Endodermal cell (in vitro differentiated cells): ENCODE results near the gene DPPA2. TPM values are rescaled to one million over a fixed set of nuclear protein-coding genes. Genes with fewer than 3 reads are reported as not detected.

Source experiments
- DNase-seq: peaks from one replicate; pipeline ENCODE4 v3.0.0-alpha.2; 2017
- H3K27ac ChIP-seq: 2 replicates; pipeline ENCODE4 v1.5.1; 2013; ENCODE audit warnings: mild to moderate bottlenecking, low read depth, low read length, moderate library complexity
- H3K27me3 ChIP-seq: 2 replicates; pipeline ENCODE4 v1.6.1; 2013; ENCODE audit warnings: mild to moderate bottlenecking, low read length, moderate library complexity; ENCODE audit not compliant: insufficient read depth, control insufficient read depth, poor library complexity, severe bottlenecking
- H3K36me3 ChIP-seq: 2 replicates; pipeline ENCODE4 v1.7.0; 2013; ENCODE audit warnings: mild to moderate bottlenecking, low read length, moderate library complexity; ENCODE audit not compliant: control insufficient read depth, insufficient read depth
- H3K4me1 ChIP-seq: one replicate; pipeline ENCODE4 v1.7.0; 2013; ENCODE audit warnings: low read length; ENCODE audit not compliant: control insufficient read depth, insufficient read depth
- H3K4me3 ChIP-seq: 2 replicates; pipeline ENCODE4 v1.5.1; 2013; ENCODE audit warnings: mild to moderate bottlenecking, low read length, moderate library complexity
- H3K9ac ChIP-seq: 2 replicates; pipeline ENCODE4 v1.6.1; 2013; ENCODE audit warnings: mild to moderate bottlenecking, low read length, moderate library complexity; ENCODE audit not compliant: poor library complexity, severe bottlenecking; ENCODE audit errors: extremely low read depth
- H3K9me3 ChIP-seq: 2 replicates; pipeline ENCODE4 v1.6.1; 2013; ENCODE audit warnings: mild to moderate bottlenecking, low read length, moderate library complexity; ENCODE audit not compliant: control insufficient read depth
- H3K27ac Mint-ChIP-seq: 2 replicates; pipeline ENCODE4 v1.8.0; 2020; ENCODE audit warnings: mixed read lengths
- H3K27me3 Mint-ChIP-seq: 2 replicates; pipeline ENCODE4 v1.8.0; 2021; ENCODE audit warnings: mild to moderate bottlenecking, mixed read lengths; ENCODE audit not compliant: insufficient read depth
- H3K36me3 Mint-ChIP-seq: 2 replicates; pipeline ENCODE4 v1.8.0; 2020; ENCODE audit warnings: low read depth, mixed read lengths
- H3K4me1 Mint-ChIP-seq: 2 replicates; pipeline ENCODE4 v1.8.0; 2020; ENCODE audit warnings: mixed read lengths
- H3K4me3 Mint-ChIP-seq: 2 replicates; pipeline ENCODE4 v1.8.0; 2020; ENCODE audit warnings: mild to moderate bottlenecking, moderate library complexity, mixed read lengths
- H3K9me3 Mint-ChIP-seq: 2 replicates; pipeline ENCODE4 v1.8.0; 2020; ENCODE audit warnings: mild to moderate bottlenecking, mixed read lengths
- WGBS, 2 experiments: methylation state at CpG; one replicate each; pipeline versions ENCODE4 v1.1.5 to v1.1.7; 2013; ENCODE audit warnings: missing lambda C conversion rate in 2 of 2, mixed read lengths in 1 of 2; ENCODE audit not compliant: insufficient coverage in 1 of 2, insufficient read length in 1 of 2; 5-methylcytosine and 5-hydroxymethylcytosine counted together
- total RNA-seq, 2 donors: library from RNA; stranded (reverse); fragmentation: NEBNext Ultra II Directional in 1 of 2; extraction: Animal tissue kit (Norgen Biotek cat#: 25700) in 1 of 2; gene quantifications; 2 replicates in 1 of 2; 3 replicates in 1 of 2; pipeline ENCODE4 v1.2.1, GENCODE V29; 2021
- TF ChIP-seq, protein P1 (sequence below): fragments of 200-600 bp; sonication (generic); conservative IDR thresholded peaks from 2 replicates; pipeline ENCODE4 v1.5.0; 2021; ENCODE audit warnings: antibody characterized with exemption, mild to moderate bottlenecking

DPPA2 gene
- total RNA-seq, 2 donors from 2014 or later, result 1.7 to 3.1 TPM

DNA sequence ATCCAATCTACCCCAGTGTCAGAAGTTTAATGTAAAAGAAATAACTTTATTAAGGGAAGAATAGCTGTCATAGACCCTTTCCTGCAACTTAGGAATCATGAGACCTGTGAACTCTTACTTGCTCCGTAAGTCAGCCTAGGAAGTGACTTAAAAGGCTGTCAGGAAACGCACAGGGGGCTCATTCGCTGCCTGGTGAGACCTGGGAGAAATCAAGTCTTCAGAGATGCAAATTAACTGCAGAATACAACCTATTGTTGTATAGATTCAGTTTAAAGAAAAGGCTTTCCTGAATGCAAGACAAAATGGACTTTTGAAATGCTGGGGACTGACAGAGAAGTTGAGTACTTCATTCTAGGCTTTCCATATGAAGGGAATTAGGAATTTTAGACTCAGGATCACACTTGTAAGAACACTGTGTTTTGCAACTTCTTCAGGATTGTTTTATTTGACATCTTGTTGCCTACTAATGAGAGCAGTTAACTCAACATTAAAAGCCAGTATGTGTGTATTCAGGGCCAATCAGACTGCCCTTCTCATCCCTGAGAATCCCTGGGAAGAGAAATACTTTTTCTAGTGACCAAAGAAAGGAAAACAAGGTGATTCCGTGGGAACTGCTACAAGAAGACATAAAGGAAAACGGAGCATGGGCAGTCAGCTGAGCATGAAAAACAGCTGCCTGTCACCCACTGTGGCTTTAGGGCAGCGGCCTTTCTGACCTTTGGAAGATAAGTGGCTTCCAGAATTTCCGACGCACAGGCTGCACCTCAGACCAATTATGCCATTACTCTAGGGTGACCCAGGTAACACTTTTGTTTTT is 39.5 kb upstream of the DPPA2 start:
- Histone ChIP-seq H3K9me3 (no peaks in the 10 kb centered on the region), H3K4me1 (peaks cover 4% of the 10 kb centered on the region), H3K4me3 (peak overlapping the region; percentile 35), H3K27ac (peak overlapping the region; percentile 80), H3K9ac (no peak overlapping the region), H3K27me3 (no peaks in the 10 kb centered on the region), H3K36me3 (no peaks in the 10 kb centered on the region)
- H3K4me1 Mint-ChIP-seq, result peaks cover 22% of the 10 kb centered on the region
- 17 to 20% methylated on average over 8 of the region's 8 CpGs for WGBS, 2 experiments
- TF ChIP-seq, protein P1, sequence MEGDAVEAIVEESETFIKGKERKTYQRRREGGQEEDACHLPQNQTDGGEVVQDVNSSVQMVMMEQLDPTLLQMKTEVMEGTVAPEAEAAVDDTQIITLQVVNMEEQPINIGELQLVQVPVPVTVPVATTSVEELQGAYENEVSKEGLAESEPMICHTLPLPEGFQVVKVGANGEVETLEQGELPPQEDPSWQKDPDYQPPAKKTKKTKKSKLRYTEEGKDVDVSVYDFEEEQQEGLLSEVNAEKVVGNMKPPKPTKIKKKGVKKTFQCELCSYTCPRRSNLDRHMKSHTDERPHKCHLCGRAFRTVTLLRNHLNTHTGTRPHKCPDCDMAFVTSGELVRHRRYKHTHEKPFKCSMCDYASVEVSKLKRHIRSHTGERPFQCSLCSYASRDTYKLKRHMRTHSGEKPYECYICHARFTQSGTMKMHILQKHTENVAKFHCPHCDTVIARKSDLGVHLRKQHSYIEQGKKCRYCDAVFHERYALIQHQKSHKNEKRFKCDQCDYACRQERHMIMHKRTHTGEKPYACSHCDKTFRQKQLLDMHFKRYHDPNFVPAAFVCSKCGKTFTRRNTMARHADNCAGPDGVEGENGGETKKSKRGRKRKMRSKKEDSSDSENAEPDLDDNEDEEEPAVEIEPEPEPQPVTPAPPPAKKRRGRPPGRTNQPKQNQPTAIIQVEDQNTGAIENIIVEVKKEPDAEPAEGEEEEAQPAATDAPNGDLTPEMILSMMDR, result no peak
- no peaks in the 10 kb centered on the region for H3K9me3 Mint-ChIP-seq
- peak overlapping the region; percentile 61 for H3K4me3 Mint-ChIP-seq
- H3K27me3 Mint-ChIP-seq, result no peaks in the 10 kb centered on the region
- H3K36me3 Mint-ChIP-seq, result no peaks in the 10 kb centered on the region
- DNase-seq, result peak; percentile 89
- peak overlapping the region; percentile 48 for H3K27ac Mint-ChIP-seq

- Histone ChIP-seq H3K4me3 (no peak overlapping the region), H3K36me3 (no peaks in the 10 kb centered on the region), H3K27me3 (no peaks in the 10 kb centered on the region), H3K9me3 (no peaks in the 10 kb centered on the region), H3K4me1 (peaks cover 4% of the 10 kb centered on the region), H3K27ac (no peak overlapping the region), H3K9ac (no peak overlapping the region)
- 65 to 91% methylated on average over 2 of the region's 2 CpGs for WGBS, 2 experiments
- H3K27ac Mint-ChIP-seq, result no peak overlapping the region
- DNase-seq, result no peak
- no peaks in the 10 kb centered on the region for H3K36me3 Mint-ChIP-seq
- H3K4me3 Mint-ChIP-seq, result no peak overlapping the region
- TF ChIP-seq, protein P1, result no peak
- H3K4me1 Mint-ChIP-seq, result peaks cover 22% of the 10 kb centered on the region
- H3K9me3 Mint-ChIP-seq, result no peaks in the 10 kb centered on the region
- H3K27me3 Mint-ChIP-seq, result no peaks in the 10 kb centered on the region
Observed at GRCh38 chr3:109353057-109353456, 36.7 kb upstream of the DPPA2 start.

GRCh38 chr3:109351231-109351630 is 34.9 kb upstream of the DPPA2 start:
- H3K4me1 ChIP-seq, result peaks cover 3% of the 10 kb centered on the region
- TF ChIP-seq, protein P1, result no peak

More at GRCh38 chr3:109351231-109351630, 34.9 kb upstream of the DPPA2 start:
- no peak overlapping the region for H3K4me3 ChIP-seq
- H3K27me3 ChIP-seq, result no peaks in the 10 kb centered on the region
- H3K9me3 Mint-ChIP-seq, result no peaks in the 10 kb centered on the region
- DNase-seq, result no peak
- H3K27ac ChIP-seq, result no peak overlapping the region
- H3K9ac ChIP-seq, result no peak overlapping the region
- no peaks in the 10 kb centered on the region for H3K9me3 ChIP-seq
- no peaks in the 10 kb centered on the region for H3K27me3 Mint-ChIP-seq
- no peak overlapping the region for H3K4me3 Mint-ChIP-seq
- H3K36me3 ChIP-seq, result no peaks in the 10 kb centered on the region
- no peaks in the 10 kb centered on the region for H3K36me3 Mint-ChIP-seq
- H3K27ac Mint-ChIP-seq, result no peak overlapping the region
- peaks cover 17% of the 10 kb centered on the region for H3K4me1 Mint-ChIP-seq
